ENCODE results near the gene RNFT2. TPM values are rescaled to one million over a fixed set of nuclear protein-coding genes. Genes with fewer than 3 reads are reported as not detected.
"Not testable (repeated sequence)": the region's sequence is repeated elsewhere in the genome, so short reads cannot be mapped to it uniquely, and the experiment has no call there.

Gene RNFT2
- total RNA-seq, 2 experiments from 2014 or later = 13.0 to 15.8 TPM

- DNase-seq; intact Hi-C loops (cut with micrococcal nuclease); H3K9me3 Mint-ChIP-seq: not testable (repeated sequence)
Measured at GRCh38 chr12:116789562-116789961, 51.4 kb downstream of the RNFT2 start.

GRCh38 chr12:116790066-116790465, 52.0 kb downstream of the RNFT2 start:
- DNase-seq = no peak
- Mint-ChIP-seq H3K4me3 (no peak overlapping the region), H3K27ac (no peak overlapping the region), H3K9me3 (no peaks in the 10 kb centered on the region), H3K36me3 (ENCODE audit: low read depth) (peaks cover 19% of the 10 kb centered on the region), H3K27me3 (ENCODE audit: low read depth) (no peaks in the 10 kb centered on the region), H3K4me1 (ENCODE audit: low read depth) (no peaks in the 10 kb centered on the region)
- intact Hi-C loops (cut with micrococcal nuclease) = no loop called here
- CTCF ChIA-PET = no interaction called here

More at GRCh38 chr12:116789562-116789961, 51.4 kb downstream of the RNFT2 start:
- H3K27me3 Mint-ChIP-seq (ENCODE audit: low read depth); H3K4me3 Mint-ChIP-seq; CTCF ChIA-PET; H3K27ac Mint-ChIP-seq; H3K4me1 Mint-ChIP-seq (ENCODE audit: low read depth): not testable (repeated sequence)
- peaks cover 23% of the 10 kb centered on the region for H3K36me3 Mint-ChIP-seq (ENCODE audit: low read depth)

- intact Hi-C loops (cut with micrococcal nuclease) = no loop called here
- Mint-ChIP-seq H3K27me3 (ENCODE audit: low read depth) (no peaks in the 10 kb centered on the region), H3K27ac (no peak overlapping the region), H3K36me3 (ENCODE audit: low read depth) (peaks cover 7% of the 10 kb centered on the region), H3K4me3 (no peak overlapping the region), H3K9me3 (no peaks in the 10 kb centered on the region), H3K4me1 (ENCODE audit: low read depth) (no peaks in the 10 kb centered on the region)
- no peak for DNase-seq
- CTCF ChIA-PET = no interaction called here
Measured at GRCh38 chr12:116792403-116792802, 54.3 kb downstream of the RNFT2 start.

- Mint-ChIP-seq H3K9me3 (peaks cover 13% of the 10 kb centered on the region), H3K4me1 (ENCODE audit: low read depth) (no peaks in the 10 kb centered on the region), H3K27ac (no peak overlapping the region), H3K27me3 (ENCODE audit: low read depth) (no peaks in the 10 kb centered on the region), H3K36me3 (ENCODE audit: low read depth) (peaks cover 16% of the 10 kb centered on the region), H3K4me3 (no peak overlapping the region)
- intact Hi-C loops (cut with micrococcal nuclease) = no loop called here
- CTCF ChIA-PET = interaction anchor here (0.6 kb wide), 1 partner anchor 11 kb away, joined by 3 read pairs; no protein-coding TSS in a partner anchor
- DNase-seq = no peak
Measured at GRCh38 chr12:116794725-116795124, 56.6 kb downstream of the RNFT2 start.

GRCh38 chr12:116797885-116798284, 59.8 kb downstream of the RNFT2 start:
- Mint-ChIP-seq H3K36me3 (ENCODE audit: low read depth) (peaks cover 18% of the 10 kb centered on the region), H3K27me3 (ENCODE audit: low read depth) (no peaks in the 10 kb centered on the region), H3K27ac (no peak overlapping the region), H3K4me1 (ENCODE audit: low read depth) (no peaks in the 10 kb centered on the region), H3K9me3 (peaks cover 18% of the 10 kb centered on the region), H3K4me3 (no peak overlapping the region)
- intact Hi-C loops (cut with micrococcal nuclease) = no loop called here
- no peak for DNase-seq
- CTCF ChIA-PET = no interaction called here

GRCh38 chr12:116798719-116799118, 60.6 kb downstream of the RNFT2 start:
- no peak overlapping the region for H3K27ac Mint-ChIP-seq
- H3K4me1 Mint-ChIP-seq (ENCODE audit: low read depth) = no peaks in the 10 kb centered on the region
- no peaks in the 10 kb centered on the region for H3K27me3 Mint-ChIP-seq (ENCODE audit: low read depth)
- CTCF ChIA-PET = no interaction called here
- no peak for DNase-seq
- H3K4me3 Mint-ChIP-seq = no peak overlapping the region
- H3K36me3 Mint-ChIP-seq (ENCODE audit: low read depth) = peaks cover 18% of the 10 kb centered on the region
- intact Hi-C loops (cut with micrococcal nuclease) = no loop called here
- peaks cover 18% of the 10 kb centered on the region for H3K9me3 Mint-ChIP-seq

- CTCF ChIA-PET = no interaction called here
- peaks cover 18% of the 10 kb centered on the region for H3K9me3 Mint-ChIP-seq
- no peak for DNase-seq
- H3K4me1 Mint-ChIP-seq (ENCODE audit: low read depth) = no peaks in the 10 kb centered on the region
- no peak overlapping the region for H3K27ac Mint-ChIP-seq
- no peaks in the 10 kb centered on the region for H3K27me3 Mint-ChIP-seq (ENCODE audit: low read depth)
- H3K4me3 Mint-ChIP-seq = no peak overlapping the region
- intact Hi-C loops (cut with micrococcal nuclease) = no loop called here
- H3K36me3 Mint-ChIP-seq (ENCODE audit: low read depth) = peaks cover 18% of the 10 kb centered on the region
Measured at GRCh38 chr12:116799955-116800354, 61.8 kb downstream of the RNFT2 start.

GRCh38 chr12:116800918-116801317, 62.8 kb downstream of the RNFT2 start:
- Mint-ChIP-seq H3K27ac (no peak overlapping the region), H3K9me3 (peaks cover 18% of the 10 kb centered on the region), H3K27me3 (ENCODE audit: low read depth) (no peaks in the 10 kb centered on the region), H3K4me3 (no peak overlapping the region), H3K4me1 (ENCODE audit: low read depth) (no peaks in the 10 kb centered on the region), H3K36me3 (ENCODE audit: low read depth) (peaks cover 17% of the 10 kb centered on the region)
- no peak for DNase-seq
- CTCF ChIA-PET = no interaction called here
- intact Hi-C loops (cut with micrococcal nuclease) = no loop called here

- H3K4me1 Mint-ChIP-seq (ENCODE audit: low read depth) = no peaks in the 10 kb centered on the region
- peaks cover 16% of the 10 kb centered on the region for H3K36me3 Mint-ChIP-seq (ENCODE audit: low read depth)
- no peak overlapping the region for H3K4me3 Mint-ChIP-seq
- CTCF ChIA-PET = no interaction called here
- no peak overlapping the region for H3K27ac Mint-ChIP-seq
- intact Hi-C loops (cut with micrococcal nuclease) = no loop called here
- peaks cover 18% of the 10 kb centered on the region for H3K9me3 Mint-ChIP-seq
- H3K27me3 Mint-ChIP-seq (ENCODE audit: low read depth) = no peaks in the 10 kb centered on the region
- DNase-seq = no peak
Measured at GRCh38 chr12:116802018-116802417, 63.9 kb downstream of the RNFT2 start.

- H3K4me1 Mint-ChIP-seq (ENCODE audit: low read depth) = no peaks in the 10 kb centered on the region
- no peak overlapping the region for H3K4me3 Mint-ChIP-seq
- intact Hi-C loops (cut with micrococcal nuclease) = no loop called here
- CTCF ChIA-PET = interaction anchor here (0.6 kb wide), 1 partner anchor 299 kb away, joined by 5 read pairs; no protein-coding TSS in a partner anchor
- DNase-seq = no peak
- peaks cover 15% of the 10 kb centered on the region for H3K9me3 Mint-ChIP-seq
- no peak overlapping the region for H3K27ac Mint-ChIP-seq
- peaks cover 9% of the 10 kb centered on the region for H3K36me3 Mint-ChIP-seq (ENCODE audit: low read depth)
- H3K27me3 Mint-ChIP-seq (ENCODE audit: low read depth) = no peaks in the 10 kb centered on the region
Measured at GRCh38 chr12:116803013-116803736, 65.1 kb downstream of the RNFT2 start.

- Mint-ChIP-seq H3K9me3 (peaks cover 12% of the 10 kb centered on the region), H3K27me3 (ENCODE audit: low read depth) (no peaks in the 10 kb centered on the region), H3K27ac (no peak overlapping the region), H3K4me1 (ENCODE audit: low read depth) (no peaks in the 10 kb centered on the region), H3K4me3 (no peak overlapping the region), H3K36me3 (ENCODE audit: low read depth) (peaks cover 6% of the 10 kb centered on the region)
- CTCF ChIA-PET = no interaction called here
- intact Hi-C loops (cut with micrococcal nuclease) = no loop called here
- no peak for DNase-seq
Measured at GRCh38 chr12:116804051-116804450, 65.9 kb downstream of the RNFT2 start.

GRCh38 chr12:116806845-116807440, 68.8 kb downstream of the RNFT2 start:
- no peaks in the 10 kb centered on the region for H3K27me3 Mint-ChIP-seq (ENCODE audit: low read depth)
- intact Hi-C loops (cut with micrococcal nuclease) = no loop called here
- no peak for DNase-seq
- H3K4me3 Mint-ChIP-seq = no peak overlapping the region
- H3K36me3 Mint-ChIP-seq (ENCODE audit: low read depth) = peaks cover 2% of the 10 kb centered on the region
- no peaks in the 10 kb centered on the region for H3K4me1 Mint-ChIP-seq (ENCODE audit: low read depth)
- CTCF ChIA-PET = interaction anchor here (1.1 kb wide), 1 partner anchor 62 kb away, joined by 5 read pairs; no protein-coding TSS in a partner anchor
- H3K27ac Mint-ChIP-seq = no peak overlapping the region
- H3K9me3 Mint-ChIP-seq = no peaks in the 10 kb centered on the region

- Mint-ChIP-seq H3K36me3 (ENCODE audit: low read depth) (peaks cover 2% of the 10 kb centered on the region), H3K4me1 (ENCODE audit: low read depth) (no peaks in the 10 kb centered on the region), H3K27ac (no peak overlapping the region), H3K27me3 (ENCODE audit: low read depth) (no peaks in the 10 kb centered on the region), H3K9me3 (no peaks in the 10 kb centered on the region), H3K4me3 (no peak overlapping the region)
- intact Hi-C loops (cut with micrococcal nuclease) = no loop called here
- CTCF ChIA-PET = interaction anchor here (1.1 kb wide), 1 partner anchor 61 kb away, joined by 5 read pairs; no protein-coding TSS in a partner anchor
- no peak for DNase-seq
Measured at GRCh38 chr12:116807546-116807945, 69.4 kb downstream of the RNFT2 start.

Data from activated naive CD4-positive, alpha-beta T cell treated with anti-CD3 and anti-CD28 coated beads for 36 hours (primary cell).